HL-60 (cell line): ENCODE measurements around the gene TUBGCP3.

Experiments
- DNase-seq, 2 experiments: peaks; one replicate each; pipeline ENCODE4 v3.0.0-alpha.2; 2010 to 2020; ENCODE audit warnings: low read depth in 1 of 2, low spot score in 1 of 2
- H3K27ac ChIP-seq: fragments of 250-450 bp; sonication (Bioruptor Pico); replicated peaks from 2 replicates; pipeline ENCODE4 v1.5.1; 2020; ENCODE audit warnings: mild to moderate bottlenecking, moderate library complexity
- H3K27me3 ChIP-seq: fragments of 250-450 bp; sonication (Bioruptor Pico); 2 replicates; pipeline ENCODE4 v1.5.1; 2021; ENCODE audit warnings: mild to moderate bottlenecking, moderate library complexity; ENCODE audit not compliant: insufficient read depth, poor library complexity, severe bottlenecking
- H3K4me3 ChIP-seq: replicated peaks from 2 replicates; pipeline ENCODE4 v1.5.1; 2011; ENCODE audit warnings: mild to moderate bottlenecking, control low read depth, low read length; ENCODE audit not compliant: insufficient read depth
- CTCF ChIP-seq: IDR thresholded peaks from one replicate; pipeline ENCODE4 v1.5.1; 2011; ENCODE audit warnings: low read length, control low read depth, inconsistent platforms; ENCODE audit not compliant: insufficient read depth
- GABPA ChIP-seq: IDR thresholded peaks from 2 replicates; pipeline ENCODE4 v1.6.1; 2012; ENCODE audit warnings: low read depth
- POLR2AphosphoS5 ChIP-seq: IDR thresholded peaks from 2 replicates; pipeline ENCODE4 v1.6.1; 2012; ENCODE audit warnings: low read depth
- SPI1 ChIP-seq: IDR thresholded peaks from 2 replicates; pipeline ENCODE4 v1.6.1; 2012; ENCODE audit warnings: low read depth, mild to moderate bottlenecking, borderline replicate concordance
- TF ChIP-seq, protein P1 (sequence below): IDR thresholded peaks from 2 replicates; pipeline ENCODE4 v1.6.1; 2012; ENCODE audit warnings: low read depth; ENCODE audit not compliant: insufficient replicate concordance

The TUBGCP3 gene

DNA sequence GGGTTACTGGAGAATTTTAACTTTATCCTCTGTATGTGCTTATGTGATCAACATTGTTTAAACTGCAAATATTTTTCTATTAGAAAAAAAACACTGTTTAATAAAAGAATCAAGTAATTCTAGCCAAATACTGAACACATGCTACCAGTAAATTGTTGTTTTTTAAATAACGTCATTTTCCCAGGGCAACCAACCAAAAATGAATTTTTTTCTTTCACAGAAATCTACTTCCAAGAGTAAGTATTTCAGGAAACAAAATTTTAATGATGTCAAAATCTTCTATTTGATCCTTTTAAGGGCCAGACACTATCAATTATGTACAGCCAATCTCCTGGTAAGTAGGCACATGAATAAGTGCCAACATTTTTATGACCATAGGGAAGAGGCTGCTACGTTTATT lies 57.1 kb downstream of the TUBGCP3 start:
- H3K27ac ChIP-seq, result no peak overlapping the region

GRCh38 chr13:112529216-112529615 lies 58.7 kb downstream of the TUBGCP3 start:
- H3K27ac ChIP-seq, result no peak overlapping the region

More for the DNA sequence above, 57.1 kb downstream of the TUBGCP3 start:
- TF ChIP-seq, protein P1, sequence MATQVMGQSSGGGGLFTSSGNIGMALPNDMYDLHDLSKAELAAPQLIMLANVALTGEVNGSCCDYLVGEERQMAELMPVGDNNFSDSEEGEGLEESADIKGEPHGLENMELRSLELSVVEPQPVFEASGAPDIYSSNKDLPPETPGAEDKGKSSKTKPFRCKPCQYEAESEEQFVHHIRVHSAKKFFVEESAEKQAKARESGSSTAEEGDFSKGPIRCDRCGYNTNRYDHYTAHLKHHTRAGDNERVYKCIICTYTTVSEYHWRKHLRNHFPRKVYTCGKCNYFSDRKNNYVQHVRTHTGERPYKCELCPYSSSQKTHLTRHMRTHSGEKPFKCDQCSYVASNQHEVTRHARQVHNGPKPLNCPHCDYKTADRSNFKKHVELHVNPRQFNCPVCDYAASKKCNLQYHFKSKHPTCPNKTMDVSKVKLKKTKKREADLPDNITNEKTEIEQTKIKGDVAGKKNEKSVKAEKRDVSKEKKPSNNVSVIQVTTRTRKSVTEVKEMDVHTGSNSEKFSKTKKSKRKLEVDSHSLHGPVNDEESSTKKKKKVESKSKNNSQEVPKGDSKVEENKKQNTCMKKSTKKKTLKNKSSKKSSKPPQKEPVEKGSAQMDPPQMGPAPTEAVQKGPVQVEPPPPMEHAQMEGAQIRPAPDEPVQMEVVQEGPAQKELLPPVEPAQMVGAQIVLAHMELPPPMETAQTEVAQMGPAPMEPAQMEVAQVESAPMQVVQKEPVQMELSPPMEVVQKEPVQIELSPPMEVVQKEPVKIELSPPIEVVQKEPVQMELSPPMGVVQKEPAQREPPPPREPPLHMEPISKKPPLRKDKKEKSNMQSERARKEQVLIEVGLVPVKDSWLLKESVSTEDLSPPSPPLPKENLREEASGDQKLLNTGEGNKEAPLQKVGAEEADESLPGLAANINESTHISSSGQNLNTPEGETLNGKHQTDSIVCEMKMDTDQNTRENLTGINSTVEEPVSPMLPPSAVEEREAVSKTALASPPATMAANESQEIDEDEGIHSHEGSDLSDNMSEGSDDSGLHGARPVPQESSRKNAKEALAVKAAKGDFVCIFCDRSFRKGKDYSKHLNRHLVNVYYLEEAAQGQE, result no peak
- TF ChIP-seq GABPA (no peak), POLR2AphosphoS5 (no peak), SPI1 (no peak), CTCF (no peak)
- Histone ChIP-seq H3K27me3 (no peaks in the 10 kb centered on the region), H3K4me3 (no peak overlapping the region)
- no peak for DNase-seq

DNA sequence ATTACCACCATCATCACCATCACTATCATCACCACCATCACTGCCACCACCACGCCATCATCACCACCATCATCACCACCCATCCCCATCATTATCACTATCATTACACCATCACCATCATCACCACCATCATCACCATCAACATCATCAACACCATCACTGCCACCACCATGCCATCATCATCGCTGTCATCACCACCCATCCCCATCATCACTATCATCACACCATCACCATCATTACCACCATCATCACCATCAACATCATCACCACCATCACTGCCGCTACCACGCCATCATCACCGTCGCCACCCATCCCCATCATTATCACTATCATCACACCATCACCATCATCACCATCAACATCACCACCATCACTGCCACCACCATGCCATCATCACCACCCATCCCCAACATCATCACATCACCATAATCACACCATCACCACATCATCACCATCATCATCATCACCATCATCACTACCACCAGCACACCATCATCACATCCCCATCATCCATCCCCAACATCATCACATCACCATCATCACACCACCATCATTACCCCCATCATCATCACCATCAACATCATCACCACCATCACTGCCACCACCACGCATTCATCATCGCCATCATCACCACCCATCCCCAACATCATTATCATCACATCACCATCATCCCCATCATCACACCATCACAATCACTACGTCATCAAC lies 61.7 kb downstream of the TUBGCP3 start:
- DNase-seq, result no peak
- no peak overlapping the region for H3K27ac ChIP-seq
- TF ChIP-seq SPI1, result no peak
- no peak for TF ChIP-seq POLR2AphosphoS5
- no peak for TF ChIP-seq CTCF
- TF ChIP-seq, protein P1, result no peak
- TF ChIP-seq GABPA, result no peak

More at GRCh38 chr13:112529216-112529615, 58.7 kb downstream of the TUBGCP3 start:
- TF ChIP-seq CTCF (no peak), SPI1 (no peak)
- TF ChIP-seq, protein P1, result no peak
- H3K4me3 ChIP-seq, result no peak overlapping the region
- H3K27me3 ChIP-seq, result no peaks in the 10 kb centered on the region
- DNase-seq, result no peak

More for the DNA sequence above, 61.7 kb downstream of the TUBGCP3 start:
- Histone ChIP-seq H3K4me3 (no peak overlapping the region), H3K27me3 (no peaks in the 10 kb centered on the region)
